Left hindlimb (tissue), 1 donor: Measurements from ENCODE around the gene NECAB2.

Source experiments
- DNase-seq: peaks from one replicate; pipeline ENCODE4 v3.0.0-alpha.2; 2018

Gene NECAB2

GRCh38 chr16:84047626-84048025 lies 79.6 kb downstream of the NECAB2 start:
- DNase-seq, result no peak

GRCh38 chr16:84048270-84048669 lies 80.2 kb downstream of the NECAB2 start:
- no peak for DNase-seq

- no peak for DNase-seq
Measured at GRCh38 chr16:84048871-84049270, 80.8 kb downstream of the NECAB2 start.

- DNase-seq, result no peak
Measured at GRCh38 chr16:84049403-84050060, 81.5 kb downstream of the NECAB2 start.

- no peak for DNase-seq
Measured at GRCh38 chr16:84050316-84050715, 82.3 kb downstream of the NECAB2 start.

GRCh38 chr16:84052071-84052622 lies 84.1 kb downstream of the NECAB2 start:
- DNase-seq, result no peak
